NCI-H2227 treated with DMSO at 0.1 percent for 48 hours (cell line): ENCODE measurements around the gene TSC22D2.
"Not testable (repeated sequence)": the region's sequence is repeated elsewhere in the genome, so short reads cannot be mapped to it uniquely, and the experiment has no call there.

Experiments
- DNase-seq: peaks from one replicate; lab custom pipeline; 2025; lab: John Stamatoyannopoulos, UW

TSC22D2 gene

GRCh38 chr3:150490277-150490986, 82.3 kb downstream of the TSC22D2 start:
- DNase-seq = no peak

GRCh38 chr3:150494411-150494977, 86.4 kb downstream of the TSC22D2 start:
- no peak for DNase-seq

- no peak for DNase-seq
Observed at GRCh38 chr3:150495149-150495548, 87.1 kb downstream of the TSC22D2 start.

GRCh38 chr3:150495563-150496168, 87.6 kb downstream of the TSC22D2 start:
- DNase-seq = peak; percentile 7

GRCh38 chr3:150497956-150498355, 89.9 kb downstream of the TSC22D2 start:
- no peak for DNase-seq

- not testable (repeated sequence) for DNase-seq
Observed at GRCh38 chr3:150500960-150501359, 92.9 kb downstream of the TSC22D2 start.

- DNase-seq = no peak
Observed at GRCh38 chr3:150503402-150504099, 95.5 kb downstream of the TSC22D2 start.

- no peak for DNase-seq
Observed at GRCh38 chr3:150504483-150504882, 96.4 kb downstream of the TSC22D2 start.

- DNase-seq = no peak
Observed at GRCh38 chr3:150508401-150508800, 100.3 kb downstream of the TSC22D2 start.

GRCh38 chr3:150509780-150510179, 101.7 kb downstream of the TSC22D2 start:
- no peak for DNase-seq

- DNase-seq = no peak
Observed at GRCh38 chr3:150511122-150511821, 103.2 kb downstream of the TSC22D2 start.

GRCh38 chr3:150515210-150515609, 107.1 kb downstream of the TSC22D2 start:
- DNase-seq = no peak
